Posterior vena cava (tissue), 2 donors: ENCODE measurements around the gene TNS4. TPM values are rescaled to one million over a fixed set of nuclear protein-coding genes. Genes with fewer than 3 reads are reported as not detected.

Experiments
- DNase-seq: peaks from one replicate; pipeline ENCODE4 v3.0.0-alpha.2; 2020; ENCODE audit warnings: low spot score
- intact Hi-C, 2 donors: fragments of 100-400 bp; cut with DNase I; formaldehyde crosslinking; loops; one replicate each; pipeline versions ENCODE4 v1.14.1 to v1.14.2; 2022 to 2023
- total RNA-seq, 2 donors: library from RNA; stranded (reverse); fragmentation: NEBNext Ultra II Directional; extraction: Animal tissue kit (Norgen Biotek cat#: 25700); gene quantifications; one replicate each; pipeline ENCODE4 v1.2.1, GENCODE V29; 2021
- donor health status: DM: yes; HTN: yes; CAD: no.
- donor health status: DM: yes; HTN: yes; CAD: no.

TNS4 gene
- total RNA-seq, 2 donors from 2014 or later, result 0.14 to 0.38 TPM

- intact Hi-C loops, result no loop called here
- peak; percentile 93 for DNase-seq
Measured at GRCh38 chr17:40451420-40451819, 50.0 kb downstream of the TNS4 start.

GRCh38 chr17:40450175-40450574 is 51.2 kb downstream of the TNS4 start:
- no peak for DNase-seq
- intact Hi-C loops, result no loop called here

- DNase-seq, result no peak
- intact Hi-C loops, result loop anchor here in 1 of 2 donors (10.0 kb wide), 1 partner anchor 106 kb away; no protein-coding TSS in a partner anchor
Measured at GRCh38 chr17:40448639-40449261, 52.7 kb downstream of the TNS4 start.

- no peak for DNase-seq
- intact Hi-C loops, result loop anchor here in 1 of 2 donors (10.0 kb wide), 1 partner anchor 107 kb away; no protein-coding TSS in a partner anchor
Measured at GRCh38 chr17:40448213-40448638, 53.2 kb downstream of the TNS4 start.

GRCh38 chr17:40447806-40448205 is 53.6 kb downstream of the TNS4 start:
- DNase-seq, result no peak
- intact Hi-C loops, result loop anchor here in 1 of 2 donors (10.0 kb wide), 1 partner anchor 107 kb away; no protein-coding TSS in a partner anchor

GRCh38 chr17:40447148-40447644 is 54.2 kb downstream of the TNS4 start:
- intact Hi-C loops, result loop anchor here in 1 of 2 donors (10.0 kb wide), 1 partner anchor 108 kb away; no protein-coding TSS in a partner anchor
- DNase-seq, result no peak

GRCh38 chr17:40445751-40446468 is 55.5 kb downstream of the TNS4 start:
- intact Hi-C loops, result loop anchor here in 1 of 2 donors (1.0 to 10.0 kb wide), 2 partner anchors 29 to 109 kb away; no protein-coding TSS in a partner anchor
- no peak for DNase-seq

- no peak for DNase-seq
- intact Hi-C loops, result loop anchor here (5.0 to 10.0 kb wide), 2 partner anchors 88 to 111 kb away; no protein-coding TSS in a partner anchor
Measured at GRCh38 chr17:40443988-40444899, 57.2 kb downstream of the TNS4 start.

GRCh38 chr17:40443196-40443987 is 58.0 kb downstream of the TNS4 start, which contains the start of gene IGFBP4:
Gene IGFBP4 (plus strand): TSS chr17:40443450. CDS start chr17:40443736, 286 bp downstream.
- DNase-seq, result peak; percentile 95
- intact Hi-C loops, result loop anchor here (5.0 to 10.0 kb wide), 2 partner anchors 89 to 111 kb away; no protein-coding TSS in a partner anchor

- peak; percentile 92 for DNase-seq
- intact Hi-C loops, result loop anchor here (5.0 to 10.0 kb wide), 2 partner anchors 90 to 112 kb away; no protein-coding TSS in a partner anchor
Measured at GRCh38 chr17:40442392-40443195, 58.8 kb downstream of the TNS4 start.

- intact Hi-C loops, result loop anchor here (2.0 to 10.0 kb wide), 3 partner anchors 37 to 115 kb away; no protein-coding TSS in a partner anchor
- DNase-seq, result no peak
Measured at GRCh38 chr17:40440166-40440565, 61.3 kb downstream of the TNS4 start.

- intact Hi-C loops, result loop anchor here in 1 of 2 donors (10.0 kb wide), 1 partner anchor 132 kb away; the partner anchor contains the start of gene RARA
- peak; percentile 79 for DNase-seq
Measured at GRCh38 chr17:40437095-40437732, 64.2 kb downstream of the TNS4 start.

- peak; percentile 60 for DNase-seq
- intact Hi-C loops, result loop anchor here in 1 of 2 donors (10.0 kb wide), 1 partner anchor 132 kb away; the partner anchor contains the start of gene RARA
Measured at GRCh38 chr17:40436636-40437035, 64.8 kb downstream of the TNS4 start.

- intact Hi-C loops, result loop anchor here in 1 of 2 donors (5.0 to 10.0 kb wide), 2 partner anchors 129 to 1694 kb away; partner anchors contain the start of gene RARA
Measured at GRCh38 chr17:40433551-40434415, 67.6 kb downstream of the TNS4 start.

GRCh38 chr17:40432864-40433528 is 68.4 kb downstream of the TNS4 start:
- intact Hi-C loops, result loop anchor here in 1 of 2 donors (5.0 to 10.0 kb wide), 2 partner anchors 128 to 1694 kb away; partner anchors contain the start of gene RARA
- DNase-seq, result no peak

More at GRCh38 chr17:40433551-40434415, 67.6 kb downstream of the TNS4 start:
- no peak for DNase-seq
